HTERT RPE-1 (cell line): Measurements from ENCODE around the gene SPINK14.

Experiments used
- in situ Hi-C: fragments of 300-500 bp; cut with MboI; formaldehyde crosslinking; loops from 4 replicates; pipeline ENCODE4 v1.14.3; 2020; ENCODE audit warnings: low sequenced_read_pairs

SPINK14 gene

GRCh38 chr5:148168246-148168645 lies at the start of gene SPINK14:
Gene SPINK14, plus strand, starts transcription at chr5:148168546. Its CDS starts 1,187 bp downstream, at chr5:148169733.
- in situ Hi-C loops: no loop called here

- in situ Hi-C loops: no loop called here
Observed at GRCh38 chr5:148120317-148120716, 48.0 kb upstream of the SPINK14 start.

- in situ Hi-C loops: no loop called here
Observed at GRCh38 chr5:148125641-148126040, 42.7 kb upstream of the SPINK14 start.

- in situ Hi-C loops: no loop called here
Observed at GRCh38 chr5:148135091-148136048, 33.0 kb upstream of the SPINK14 start.

GRCh38 chr5:148140846-148141245 lies 27.5 kb upstream of the SPINK14 start:
- in situ Hi-C loops: no loop called here

- in situ Hi-C loops: no loop called here
Observed at GRCh38 chr5:148141645-148142044, 26.7 kb upstream of the SPINK14 start.

- in situ Hi-C loops: no loop called here
Observed at GRCh38 chr5:148145916-148146315, 22.4 kb upstream of the SPINK14 start.

- in situ Hi-C loops: no loop called here
Observed at GRCh38 chr5:148146487-148146886, 21.9 kb upstream of the SPINK14 start.

- in situ Hi-C loops: no loop called here
Observed at GRCh38 chr5:148147415-148147814, 20.9 kb upstream of the SPINK14 start.

GRCh38 chr5:148151872-148152271 lies 16.5 kb upstream of the SPINK14 start:
- in situ Hi-C loops: no loop called here

- in situ Hi-C loops: no loop called here
Observed at GRCh38 chr5:148152781-148153180, 15.6 kb upstream of the SPINK14 start.

- in situ Hi-C loops: no loop called here
Observed at GRCh38 chr5:148156609-148157008, 11.7 kb upstream of the SPINK14 start.

- in situ Hi-C loops: no loop called here
Observed at GRCh38 chr5:148162038-148162437, 6.3 kb upstream of the SPINK14 start.

- in situ Hi-C loops: no loop called here
Observed at GRCh38 chr5:148163345-148163744, 5.0 kb upstream of the SPINK14 start.

GRCh38 chr5:148166550-148167283 lies 1.6 kb upstream of the SPINK14 start:
- in situ Hi-C loops: no loop called here

GRCh38 chr5:148172377-148172776 lies 4.0 kb downstream of the SPINK14 start:
- in situ Hi-C loops: no loop called here

- in situ Hi-C loops: no loop called here
Observed at GRCh38 chr5:148176480-148176879, 8.1 kb downstream of the SPINK14 start.

- in situ Hi-C loops: no loop called here
Observed at GRCh38 chr5:148177207-148177606, 8.9 kb downstream of the SPINK14 start.

GRCh38 chr5:148179234-148179824 lies 11.0 kb downstream of the SPINK14 start:
- in situ Hi-C loops: no loop called here

- in situ Hi-C loops: no loop called here
Observed at GRCh38 chr5:148186248-148187003, 18.1 kb downstream of the SPINK14 start.

- in situ Hi-C loops: no loop called here
Observed at GRCh38 chr5:148191010-148191409, 22.7 kb downstream of the SPINK14 start.
